ENCODE data around the gene ALPK1.

GRCh38 chr4:112252234-112252633 is 44.9 kb upstream of the ALPK1 start:
- TF ChIP-seq CTCF (conservative IDR thresholded peaks at IDR 0.05; ENCODE audit: low read depth in 2 of 2) (no peak), POLR2AphosphoS5 (IDR thresholded peaks at IDR 0.05; ENCODE audit: low read depth) (no peak)

All from GM23338 (cell line).